GM15510 (cell line): ENCODE measurements around the gene RAB27A.

Experiments
- POLR2A ChIP-seq: IDR thresholded peaks from 3 replicates; pipeline ENCODE4 v1.6.1; 2011; ENCODE audit warnings: borderline replicate concordance; ENCODE audit not compliant: insufficient read length; ENCODE audit errors: extremely low read depth

The RAB27A gene

DNA sequence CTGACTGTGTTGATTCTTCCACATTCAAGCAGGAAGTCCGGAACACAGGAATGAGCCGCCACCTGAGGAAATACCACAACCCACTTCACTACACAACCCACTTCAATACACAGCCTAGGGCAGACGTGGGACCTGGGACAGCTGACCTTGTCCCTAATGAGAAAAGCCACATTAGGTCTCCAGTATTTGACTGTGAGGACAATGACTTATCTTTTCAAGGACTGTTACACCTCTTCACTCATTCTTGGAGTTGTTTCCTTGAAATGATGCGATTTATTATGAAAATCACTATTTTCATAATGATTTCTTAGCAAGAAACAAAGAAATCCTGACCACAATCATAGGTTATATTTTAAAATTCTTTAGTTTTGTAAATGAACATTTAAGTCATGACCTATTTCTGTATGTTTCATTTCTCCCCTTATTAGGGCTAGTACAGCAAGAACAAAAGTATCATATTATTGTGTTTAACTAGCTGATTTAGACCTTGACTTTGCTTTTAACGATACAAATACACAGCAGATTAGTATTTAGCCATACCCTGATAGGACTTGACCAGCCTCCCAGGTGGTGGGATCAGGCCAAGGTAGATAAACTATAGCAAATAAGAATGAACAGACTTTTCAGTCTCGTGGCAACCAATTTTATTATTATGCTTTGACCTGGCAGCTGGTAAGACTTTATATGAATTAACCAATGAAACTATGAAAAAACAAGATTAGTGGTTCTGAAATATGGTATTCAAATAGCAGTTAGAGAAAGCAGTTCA is 6.0 kb downstream of the RAB27A start:
- no peak for TF ChIP-seq POLR2A

GRCh38 chr15:55282284-55282833 is 7.3 kb downstream of the RAB27A start:
- TF ChIP-seq POLR2A = no peak

GRCh38 chr15:55281517-55282228 is 7.9 kb downstream of the RAB27A start:
- TF ChIP-seq POLR2A = no peak

GRCh38 chr15:55279746-55280351 is 9.8 kb downstream of the RAB27A start:
- TF ChIP-seq POLR2A = peak; percentile 30

DNA sequence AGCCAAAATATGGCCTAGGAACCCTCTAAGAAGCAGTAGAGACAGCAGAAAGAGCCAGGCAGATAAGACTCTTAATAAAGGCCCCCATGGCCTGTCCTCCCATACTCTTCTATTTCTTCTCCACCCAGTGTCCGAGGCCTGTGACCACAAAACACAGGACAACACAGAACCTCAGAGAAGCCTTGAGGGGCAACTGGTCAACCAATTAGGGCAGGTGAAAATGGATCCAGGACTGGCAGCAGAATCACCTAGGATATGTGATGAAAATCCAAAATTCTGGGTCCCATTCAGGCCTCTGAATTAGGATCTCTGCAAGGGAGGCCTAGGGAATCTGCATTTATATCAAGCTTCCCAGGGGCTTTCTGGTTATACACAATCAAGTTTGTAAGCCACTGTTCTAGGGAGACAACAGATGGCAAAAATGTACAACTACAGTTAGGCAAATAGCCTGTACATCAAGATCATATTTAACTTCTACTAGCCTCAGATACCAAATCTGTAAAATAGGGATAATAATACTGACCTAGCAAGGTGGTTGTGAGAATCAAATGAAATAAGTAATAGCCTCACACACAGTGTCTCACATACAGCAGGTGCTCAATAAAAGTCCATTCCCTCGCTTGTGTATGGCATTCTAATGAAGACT is 10.4 kb downstream of the RAB27A start:
- TF ChIP-seq POLR2A = no peak

GRCh38 chr15:55277715-55278114 is 11.9 kb downstream of the RAB27A start:
- no peak for TF ChIP-seq POLR2A

DNA sequence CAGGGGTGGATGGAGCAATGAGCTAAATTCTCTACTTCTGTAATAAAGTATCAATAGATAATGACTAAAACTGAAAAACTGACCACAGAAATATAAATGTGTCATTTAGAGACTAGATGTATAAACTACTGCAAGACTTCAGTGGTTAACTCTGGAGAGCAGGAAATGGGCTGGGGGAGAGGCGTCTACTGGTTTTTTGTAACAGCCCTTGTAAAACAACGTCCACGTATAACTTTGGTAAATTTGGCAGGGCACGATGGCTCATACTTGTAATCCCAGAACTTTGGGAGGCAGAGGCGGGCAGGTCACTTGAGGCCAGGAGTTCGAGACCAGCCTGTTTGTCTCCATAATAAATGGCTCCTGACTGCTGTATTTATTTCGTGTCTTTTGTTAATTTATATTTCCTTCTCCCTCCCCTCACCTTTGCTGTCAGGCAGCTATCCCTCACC is 12.5 kb downstream of the RAB27A start:
- TF ChIP-seq POLR2A = no peak

GRCh38 chr15:55276324-55276723 is 13.3 kb downstream of the RAB27A start:
- TF ChIP-seq POLR2A = no peak

GRCh38 chr15:55270291-55270690 is 19.3 kb downstream of the RAB27A start:
- no peak for TF ChIP-seq POLR2A

DNA sequence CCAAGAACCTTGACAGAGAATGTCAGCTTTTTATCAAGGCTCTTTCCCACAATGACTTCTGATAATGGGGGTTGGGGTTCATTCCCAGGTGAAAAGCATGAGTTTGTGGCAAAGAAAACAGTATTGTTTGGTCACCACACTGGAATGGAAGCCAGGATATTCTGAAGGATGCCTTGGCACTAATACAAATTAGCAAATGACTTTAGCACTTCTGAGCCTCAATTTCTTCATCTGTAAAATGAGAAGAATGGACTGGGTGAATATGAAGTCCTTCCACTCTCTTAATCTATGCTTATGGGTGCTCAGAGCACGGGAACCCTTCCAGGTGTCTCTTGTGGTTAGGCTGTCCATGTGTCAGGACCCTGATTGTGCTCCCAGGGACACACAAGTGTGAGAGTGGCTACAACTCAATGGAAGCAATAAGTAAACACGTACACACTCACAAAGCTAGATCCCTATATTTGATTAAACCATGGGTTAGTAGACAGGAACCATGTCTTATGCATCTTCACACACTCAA is 21.4 kb downstream of the RAB27A start:
- no peak for TF ChIP-seq POLR2A

DNA sequence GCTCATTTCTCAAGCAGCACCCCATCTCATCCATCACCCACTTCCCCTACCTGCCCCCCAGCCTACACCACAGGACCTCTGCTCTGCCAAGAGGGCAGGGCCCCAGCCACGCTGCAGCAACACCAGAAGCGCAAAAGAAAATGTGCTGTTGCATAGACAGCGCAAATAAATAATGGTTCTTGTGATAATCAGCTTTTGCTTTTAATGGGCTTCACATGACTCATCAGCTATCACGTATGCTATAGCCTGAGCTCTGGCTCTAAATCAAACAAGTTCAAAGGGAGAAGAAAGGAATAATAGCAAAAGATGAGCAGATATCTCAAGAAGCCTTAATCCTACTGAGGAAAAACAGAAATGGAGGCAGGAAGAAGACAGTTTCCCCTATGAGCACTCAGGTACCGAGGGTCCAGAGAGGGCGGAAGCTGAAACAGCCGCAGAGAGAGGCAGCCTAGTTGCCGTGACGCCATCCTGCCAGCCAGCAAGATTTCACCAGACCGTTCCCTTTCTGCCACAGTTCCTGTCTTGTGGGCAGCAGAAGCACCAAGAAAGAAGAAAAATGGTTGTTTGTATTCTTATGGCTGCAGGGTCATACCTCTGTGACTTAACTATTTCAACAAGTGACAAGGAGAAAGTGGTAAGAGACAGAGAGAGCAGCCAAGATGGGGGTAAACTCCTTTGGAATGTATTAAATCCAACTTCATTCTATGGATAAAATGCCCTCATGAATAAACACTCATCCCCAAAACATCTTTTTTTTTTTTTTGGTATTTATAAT is 22.0 kb downstream of the RAB27A start:
- no peak for TF ChIP-seq POLR2A

- TF ChIP-seq POLR2A = no peak
Measured at GRCh38 chr15:55266547-55266946, 23.1 kb downstream of the RAB27A start.

GRCh38 chr15:55260562-55261131 is 29.0 kb downstream of the RAB27A start:
- TF ChIP-seq POLR2A = no peak
